GM21825 (cell line): Measurements from ENCODE around the gene NRBF2.
"Not testable (repeated sequence)": the region's sequence is repeated elsewhere in the genome, so short reads cannot be mapped to it uniquely, and the experiment has no call there.

Source experiments
- ATAC-seq: cut with Tn5 transposase; IDR thresholded peaks from one replicate; pipeline ENCODE4 v1.9.1; 2021; ENCODE audit warnings: mild to moderate bottlenecking, moderate library complexity; ENCODE audit not compliant: unreplicated experiment

NRBF2 gene

DNA sequence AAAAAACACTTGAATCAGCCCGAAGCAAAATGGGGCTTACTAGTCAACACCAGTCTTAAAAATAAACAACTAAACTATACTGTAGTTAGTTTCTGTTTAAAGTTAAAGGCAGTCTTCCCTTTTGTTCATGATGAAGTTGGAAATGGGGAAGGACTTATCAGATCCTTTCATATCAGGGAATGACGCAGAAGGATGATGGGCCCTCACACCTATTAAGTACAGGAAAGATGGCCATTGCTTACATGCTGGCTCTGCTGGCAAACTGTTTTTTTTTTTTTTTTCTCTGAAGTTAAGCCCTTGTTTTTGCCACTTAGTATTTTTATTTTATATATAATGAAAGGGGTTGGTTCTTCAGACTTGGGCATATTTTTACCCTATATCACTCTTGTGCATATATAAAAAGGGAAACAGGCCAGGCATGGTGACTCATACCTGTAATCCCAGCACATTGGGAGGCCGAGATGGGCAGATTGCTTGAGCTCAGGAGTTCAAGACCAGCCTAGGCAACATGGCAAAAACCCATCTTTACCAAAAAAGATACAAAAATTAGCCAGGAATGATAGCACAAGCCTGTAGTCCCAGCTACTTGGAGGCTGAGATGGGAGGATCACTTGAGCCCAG lies 16.6 kb upstream of the NRBF2 start:
- ATAC-seq, result no peak

DNA sequence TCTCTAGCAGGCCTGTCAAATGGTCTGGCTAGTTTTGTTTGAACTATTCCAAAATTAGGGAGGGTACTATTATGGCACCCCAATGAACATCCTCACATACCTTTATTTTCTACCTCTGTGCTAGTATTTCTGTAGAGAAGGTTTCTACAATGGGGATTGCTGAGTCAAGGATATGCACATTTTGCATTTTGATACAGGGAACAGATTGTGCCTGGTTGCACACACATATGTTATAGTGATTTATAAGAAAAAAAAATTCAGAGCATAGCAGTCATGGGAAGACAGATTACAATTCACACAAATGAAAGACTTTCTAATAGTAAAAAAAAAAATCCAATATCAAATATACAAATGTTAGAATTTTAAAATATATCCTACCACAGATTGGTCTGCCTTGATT lies 14.1 kb upstream of the NRBF2 start:
- ATAC-seq, result no peak

DNA sequence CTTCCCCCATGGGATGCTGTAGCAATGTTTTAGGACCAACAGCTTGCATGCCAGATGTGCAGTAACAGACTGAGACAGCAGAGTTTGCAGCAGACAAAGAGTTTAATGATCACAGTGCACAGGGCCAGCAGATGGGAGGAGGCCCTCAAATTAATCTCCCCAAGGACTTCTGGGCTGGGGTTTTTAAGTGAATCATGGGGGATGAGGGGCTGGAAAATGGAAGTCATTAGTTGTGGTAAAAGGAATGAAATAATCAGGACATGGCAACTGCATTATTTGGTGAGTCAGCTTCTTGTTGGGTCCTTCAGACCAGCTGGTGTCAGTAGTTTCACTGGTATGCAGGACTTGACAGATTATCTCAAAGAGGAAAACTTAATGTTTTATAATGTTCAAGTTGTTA lies 12.6 kb upstream of the NRBF2 start:
- no peak for ATAC-seq

DNA sequence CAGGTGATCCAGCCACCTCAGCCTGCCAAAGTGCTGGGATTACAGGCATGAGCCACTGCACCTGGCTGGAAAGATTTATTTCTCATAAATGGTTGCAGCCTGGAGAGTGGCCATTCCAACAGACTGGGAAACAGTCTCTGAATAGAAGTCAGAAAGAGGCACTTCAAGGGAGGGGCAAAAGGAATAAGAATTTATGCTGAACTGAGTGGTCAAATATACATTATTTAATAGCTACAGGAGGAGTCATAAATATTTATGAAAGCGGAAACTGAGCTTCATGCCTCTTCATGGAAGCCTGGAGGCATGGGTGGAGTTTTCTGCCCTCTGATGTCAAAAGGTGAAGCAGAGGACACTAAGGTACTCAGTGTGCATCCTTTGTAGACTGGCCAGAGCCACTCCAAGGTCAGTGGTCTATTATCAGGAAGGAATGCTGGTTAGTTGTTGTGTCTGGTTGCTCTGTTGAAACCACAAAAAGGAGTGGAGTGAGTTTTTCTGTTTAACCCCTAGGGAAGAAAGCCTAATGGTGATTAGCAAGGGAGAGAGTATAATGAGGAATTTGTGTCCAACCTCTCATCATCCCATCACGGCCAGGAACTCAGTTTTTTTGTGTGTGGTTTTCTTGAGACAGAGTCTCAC lies 9.3 kb upstream of the NRBF2 start:
- ATAC-seq, result no peak

DNA sequence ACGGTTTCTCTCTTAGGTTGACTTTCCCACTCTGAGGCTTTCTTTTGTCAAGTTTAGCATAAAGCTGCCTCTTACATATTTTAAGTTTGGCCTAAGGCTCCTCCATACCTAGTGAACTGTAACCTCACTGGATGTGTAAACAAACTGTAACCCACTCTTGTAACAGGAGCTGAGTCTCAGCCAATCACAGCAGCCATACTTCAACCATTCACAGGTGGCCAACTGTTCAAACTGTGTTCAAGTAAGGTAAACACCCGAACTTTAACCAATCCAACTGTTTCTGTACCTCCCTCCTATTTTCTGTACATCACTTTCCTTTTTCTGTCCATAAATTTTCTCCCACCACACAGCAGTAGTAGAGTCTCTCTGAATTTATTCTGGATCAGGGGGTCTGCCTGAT lies 7.7 kb upstream of the NRBF2 start:
- ATAC-seq, result no peak

DNA sequence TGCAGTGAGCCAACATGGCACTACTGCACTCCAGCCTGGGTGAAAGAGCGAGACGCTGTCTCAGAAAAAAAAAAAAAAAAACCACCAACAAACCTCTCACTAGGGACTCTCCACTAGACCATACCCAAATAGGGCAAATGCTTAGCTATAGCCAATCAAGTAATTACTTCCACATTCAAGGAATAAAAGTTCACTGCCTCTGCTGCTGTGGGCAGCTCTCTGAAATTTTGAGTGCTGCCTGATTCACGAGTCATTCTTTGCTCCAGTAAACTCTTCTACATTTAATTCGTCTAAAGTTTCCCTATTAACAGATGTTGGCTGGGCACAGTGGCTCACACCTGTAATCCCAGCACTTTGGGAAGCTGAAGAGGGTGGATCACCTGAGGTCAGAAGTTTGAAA lies 4.7 kb upstream of the NRBF2 start:
- ATAC-seq, result no peak

DNA sequence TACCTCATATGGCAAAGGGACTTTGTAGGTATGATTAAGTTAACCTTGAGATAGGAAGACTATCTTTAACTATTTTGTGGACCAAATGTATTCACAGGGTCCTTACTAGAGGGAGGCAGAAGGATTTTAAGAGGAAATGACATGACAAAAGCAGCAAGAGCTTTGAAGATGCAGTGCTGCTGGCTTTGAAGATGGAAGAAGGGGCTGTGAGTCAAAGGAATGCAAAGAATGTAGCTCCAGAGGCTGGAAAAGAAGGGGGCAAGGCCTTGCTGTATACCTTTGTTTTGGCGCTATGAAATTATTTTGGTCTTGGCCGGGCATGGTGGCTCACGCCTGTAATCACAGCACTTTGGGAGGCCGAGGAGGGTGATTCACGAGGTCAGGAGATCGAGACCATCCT lies 3.2 kb upstream of the NRBF2 start:
- ATAC-seq, result no peak

DNA sequence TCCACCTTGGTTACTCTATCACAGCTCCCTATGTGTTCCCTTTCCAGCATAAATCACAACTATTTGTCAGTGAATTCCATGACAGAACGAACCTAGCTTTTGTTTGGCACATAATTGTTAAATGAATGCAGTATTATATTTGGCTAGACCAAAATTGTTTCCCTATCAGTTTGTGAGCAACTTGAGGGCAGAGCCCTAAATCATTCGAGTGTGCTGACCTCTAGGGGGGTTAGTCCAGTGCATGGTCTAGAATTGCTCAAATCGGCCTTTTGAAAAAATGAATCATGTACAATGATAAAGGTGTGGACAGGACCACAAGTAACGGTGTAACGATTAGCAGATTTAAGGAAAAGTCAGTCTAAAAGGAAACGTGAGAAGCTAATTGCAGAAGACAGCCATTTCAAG lies 475 bp upstream of the NRBF2 start:
- ATAC-seq, result no peak

DNA sequence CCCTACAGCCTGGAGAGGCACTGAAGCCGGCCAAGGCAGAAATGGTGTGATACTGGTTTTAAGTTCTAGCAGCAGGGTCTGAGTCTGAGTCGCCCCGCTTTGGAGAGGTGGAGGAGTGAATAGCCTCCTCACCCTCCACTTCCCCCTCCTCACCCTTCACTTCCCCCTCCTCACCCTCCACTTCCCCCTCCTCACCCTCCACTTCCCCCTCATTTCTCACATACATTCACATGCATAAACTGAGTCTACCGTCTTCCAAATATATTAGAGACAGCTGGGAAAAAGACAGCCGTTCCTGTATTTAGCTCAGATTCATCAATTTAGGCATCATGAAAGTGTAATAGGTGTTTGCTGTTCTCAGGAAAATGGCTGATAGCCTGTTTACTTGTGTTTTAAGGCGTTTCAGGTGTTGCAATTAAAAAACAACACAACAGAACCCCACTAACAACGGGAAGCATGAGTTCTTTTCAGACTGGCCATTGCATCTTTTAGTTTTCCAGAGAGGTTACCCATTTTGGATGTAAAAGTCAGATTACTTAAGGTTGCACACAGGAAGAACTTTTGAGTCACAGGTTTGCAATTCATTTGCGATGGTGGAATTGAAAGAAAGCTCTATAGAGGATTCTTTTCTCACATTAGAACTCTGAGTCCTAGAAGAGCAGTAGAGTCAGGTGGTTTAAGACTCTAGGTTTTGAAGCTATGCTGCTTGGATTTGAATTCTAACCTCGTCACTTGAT lies 861 bp downstream of the NRBF2 start:
- ATAC-seq, result no peak

DNA sequence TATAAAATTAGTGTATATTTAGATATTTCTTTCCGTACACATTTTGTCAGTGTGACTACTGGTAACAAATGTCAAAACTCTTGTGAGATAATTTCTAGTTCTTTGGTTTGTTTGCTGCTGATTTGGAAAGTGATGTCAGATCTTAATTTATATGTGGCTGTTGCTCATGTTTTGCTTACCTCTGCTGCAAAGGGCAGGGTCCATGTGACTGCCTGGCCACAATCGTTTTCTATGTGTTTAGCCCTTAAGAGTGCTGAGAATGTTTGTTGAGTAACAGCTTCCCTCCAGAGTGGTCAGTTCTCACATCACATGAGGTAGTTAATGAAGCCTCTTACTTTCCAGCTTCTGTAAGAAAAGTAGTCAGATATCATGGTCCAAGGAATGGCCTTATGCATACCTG lies 4.2 kb downstream of the NRBF2 start:
- ATAC-seq, result no peak

DNA sequence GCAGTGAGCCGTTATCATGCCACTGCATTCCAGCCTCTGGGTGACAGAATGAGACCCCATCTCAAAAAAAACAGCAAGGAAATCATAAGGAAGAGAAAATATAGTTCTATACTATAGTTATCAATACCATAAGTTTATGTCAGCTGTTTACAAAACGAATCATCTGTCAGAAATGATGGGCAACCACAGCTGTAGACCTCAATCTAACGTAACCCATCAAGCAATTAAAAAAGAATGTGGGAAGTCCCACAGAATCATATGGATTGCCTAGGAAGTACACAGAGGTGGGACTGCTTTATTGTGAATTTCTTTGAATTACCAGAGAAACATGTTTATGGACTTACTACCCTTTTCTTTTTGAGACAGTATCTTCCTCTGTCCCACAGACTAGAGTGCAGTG lies 6.9 kb downstream of the NRBF2 start:
- no peak for ATAC-seq

DNA sequence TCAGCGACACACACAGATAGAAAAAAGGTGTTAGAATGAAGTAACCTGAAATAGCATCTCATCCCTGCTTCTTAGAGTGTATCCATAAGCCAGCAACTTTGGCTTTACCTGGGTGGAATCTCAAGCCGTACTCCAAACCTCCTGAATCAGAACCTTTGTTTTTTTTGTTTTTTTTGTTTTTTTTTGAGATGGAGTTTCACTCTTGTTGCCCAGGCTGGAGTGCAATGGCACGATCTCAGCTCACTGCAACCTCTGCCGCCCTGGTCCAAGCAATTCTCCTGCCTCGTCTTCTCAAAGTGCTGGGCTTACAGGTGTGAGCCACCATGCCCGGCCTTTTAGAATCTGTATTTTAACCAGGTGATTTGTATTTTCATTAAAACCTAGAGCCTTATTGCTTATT lies 9.0 kb downstream of the NRBF2 start:
- ATAC-seq, result no peak

DNA sequence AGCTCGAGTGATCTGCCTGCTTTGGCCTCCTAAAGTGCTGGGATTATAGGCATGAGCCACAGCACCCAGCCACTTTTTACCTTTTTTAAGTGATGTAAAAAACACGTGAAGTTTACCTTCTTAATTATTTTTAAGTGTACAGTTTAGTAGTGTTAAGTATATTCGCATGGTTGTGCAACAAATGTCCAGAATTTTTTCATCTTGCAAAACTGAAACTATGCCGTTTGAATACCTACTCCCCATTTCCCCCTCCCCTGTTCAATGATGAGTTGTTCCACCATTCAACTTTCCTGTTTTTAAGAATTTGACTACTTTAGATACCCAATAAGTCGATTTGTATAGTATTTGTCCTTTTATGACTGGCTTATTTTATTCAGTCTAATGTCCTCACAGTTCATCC lies 10.9 kb downstream of the NRBF2 start:
- ATAC-seq, result no peak

DNA sequence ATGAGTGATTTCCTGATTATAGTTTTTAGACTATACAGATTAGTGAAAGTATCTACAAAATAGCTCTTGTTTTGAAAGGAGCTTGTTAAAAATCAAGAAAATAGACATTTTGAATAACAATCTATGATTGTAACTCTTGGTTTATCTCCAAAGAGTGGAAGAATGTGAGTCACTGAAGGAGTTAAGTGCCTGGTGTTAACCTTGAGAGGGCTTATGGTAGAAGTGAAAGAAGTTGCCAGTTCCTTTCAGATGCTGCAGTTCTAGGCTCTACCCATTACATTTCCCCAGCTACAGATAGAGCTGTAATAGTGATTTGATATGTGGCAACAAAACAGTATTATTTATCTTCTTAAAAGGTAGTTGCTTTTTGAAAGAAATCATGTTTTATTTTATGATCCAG lies 12.7 kb downstream of the NRBF2 start:
- ATAC-seq, result no peak

DNA sequence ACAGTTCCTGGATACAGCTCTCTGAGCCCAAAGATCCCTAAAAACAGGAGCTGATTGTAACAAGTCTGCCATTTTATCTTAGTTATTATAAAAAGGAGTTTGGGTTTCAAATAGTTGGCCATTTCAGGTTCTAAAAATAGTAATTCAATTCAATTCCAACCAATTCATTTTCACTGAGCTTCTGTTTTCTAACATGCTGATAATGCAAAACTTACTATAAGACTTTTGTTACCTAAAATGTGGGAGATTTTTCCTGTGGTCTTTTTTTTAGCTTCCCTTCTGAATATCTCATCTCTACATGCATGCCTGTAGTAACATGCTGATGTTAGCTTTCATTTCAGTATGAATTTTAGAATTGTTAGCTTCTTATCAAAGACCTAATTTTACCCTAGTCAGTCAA lies 13.4 kb downstream of the NRBF2 start:
- no peak for ATAC-seq

DNA sequence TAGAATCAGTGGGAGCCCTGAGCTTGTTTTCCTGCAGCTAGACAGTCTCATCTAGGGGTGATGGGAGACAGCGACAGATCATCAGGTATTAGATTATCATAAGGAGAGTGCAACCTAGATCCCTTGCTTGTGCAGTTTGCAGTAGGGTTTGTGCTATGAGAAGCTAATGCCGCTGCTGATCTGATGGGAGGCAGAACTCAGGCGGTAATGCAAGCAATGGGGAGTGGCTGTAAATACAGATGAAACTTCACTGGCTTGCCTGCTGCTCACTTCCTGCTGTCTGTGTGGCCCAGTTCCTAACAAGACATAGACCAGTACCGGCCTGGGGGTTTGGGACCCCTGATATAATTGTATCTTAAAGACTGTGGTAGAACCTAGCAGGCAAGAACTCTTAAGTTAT lies 17.6 kb downstream of the NRBF2 start:
- ATAC-seq, result no peak

DNA sequence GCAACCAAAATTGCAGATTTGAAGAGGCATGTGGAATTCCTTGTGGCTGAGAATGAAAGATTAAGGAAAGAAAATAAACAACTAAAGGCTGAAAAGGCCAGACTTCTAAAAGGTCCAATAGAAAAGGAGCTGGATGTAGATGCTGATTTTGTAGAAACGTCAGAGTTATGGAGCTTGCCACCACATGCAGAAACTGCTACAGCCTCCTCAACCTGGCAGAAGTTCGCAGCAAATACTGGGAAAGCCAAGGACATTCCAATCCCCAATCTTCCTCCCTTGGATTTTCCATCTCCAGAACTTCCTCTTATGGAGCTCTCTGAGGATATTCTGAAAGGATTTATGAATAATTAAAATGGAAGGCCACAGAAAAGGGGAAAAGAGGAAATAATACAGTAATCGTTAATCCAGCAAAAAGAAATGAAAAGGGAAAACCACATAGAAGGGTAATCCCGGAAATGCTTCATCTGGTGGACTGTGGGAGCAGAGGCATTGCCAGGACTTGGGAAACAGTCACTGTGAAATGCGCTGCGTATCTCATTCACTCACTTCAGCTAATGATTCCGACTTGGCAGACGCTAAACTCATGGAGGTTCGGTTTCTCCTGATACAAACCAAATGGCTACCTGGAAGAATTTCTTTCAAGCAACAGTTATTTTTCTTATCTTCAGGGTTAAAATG lies 20.9 kb downstream of the NRBF2 start:
- not testable (repeated sequence) for ATAC-seq

DNA sequence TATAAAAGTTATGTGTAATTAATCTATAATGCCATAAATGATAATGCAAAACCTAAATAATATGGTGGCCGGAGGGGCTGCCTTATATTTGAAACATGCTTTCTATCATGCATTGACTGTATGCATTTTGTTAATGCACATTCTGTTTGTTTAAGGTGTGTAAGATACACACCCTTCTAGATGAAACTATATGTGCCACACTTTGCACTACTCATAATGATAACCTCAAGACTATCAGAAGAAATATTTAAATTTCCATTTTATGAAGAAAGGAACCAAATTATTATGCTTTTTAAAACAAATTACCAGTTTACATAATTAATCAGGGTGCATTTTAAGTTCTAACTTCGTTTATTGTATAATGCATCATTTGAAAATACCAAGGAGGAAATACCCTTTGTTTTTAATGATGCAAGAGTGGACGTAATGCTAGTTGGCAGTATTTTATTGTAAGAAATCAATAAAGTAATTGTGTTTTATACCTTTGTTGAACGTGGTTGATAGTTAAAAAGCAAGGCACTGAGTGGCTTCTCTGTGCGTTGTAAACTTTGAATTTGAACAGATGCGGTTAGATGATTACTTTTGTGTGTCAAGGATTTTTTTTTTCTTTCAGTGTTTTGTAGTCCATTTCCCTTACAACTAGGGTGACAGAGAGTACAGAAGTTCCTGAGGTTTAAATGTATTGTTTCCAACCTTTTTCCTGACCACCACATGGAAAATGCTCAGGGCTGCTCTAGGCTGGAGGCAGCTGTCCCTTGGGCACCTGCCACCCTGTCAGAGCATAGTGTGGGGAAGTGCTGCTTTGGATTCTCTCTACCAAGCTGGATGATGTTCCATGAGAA lies 21.6 kb downstream of the NRBF2 start:
- ATAC-seq, result no peak

DNA sequence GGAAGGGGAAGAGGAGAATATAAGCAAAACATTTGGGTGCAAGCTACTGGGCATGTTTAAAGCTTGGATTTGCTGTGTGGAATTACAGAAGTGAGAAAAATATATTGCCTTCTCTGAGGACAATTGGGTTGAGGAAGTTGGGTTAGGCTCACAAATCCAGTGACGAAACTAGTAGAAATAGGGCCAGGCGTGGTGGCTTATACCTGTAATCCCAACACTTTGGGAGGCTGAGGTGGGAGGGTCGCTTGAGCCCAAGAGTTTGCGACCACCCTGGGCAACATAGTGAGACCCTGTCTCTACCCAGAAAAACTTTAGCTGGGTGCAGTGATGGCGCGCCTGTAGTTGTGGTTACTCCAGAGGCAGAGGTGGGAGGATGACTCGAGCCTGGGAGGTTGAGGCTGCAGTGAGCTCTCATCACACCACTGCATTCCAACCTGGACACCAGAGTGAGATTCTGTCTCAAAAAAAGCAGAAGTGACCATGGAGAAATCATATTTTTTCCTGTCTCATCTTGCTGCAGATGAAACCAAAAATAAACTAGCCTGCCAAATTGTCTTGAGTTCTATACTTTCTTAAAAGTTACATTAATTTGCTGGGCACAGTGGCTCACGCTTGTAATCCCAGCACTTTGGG lies 22.4 kb downstream of the NRBF2 start:
- ATAC-seq, result no peak

DNA sequence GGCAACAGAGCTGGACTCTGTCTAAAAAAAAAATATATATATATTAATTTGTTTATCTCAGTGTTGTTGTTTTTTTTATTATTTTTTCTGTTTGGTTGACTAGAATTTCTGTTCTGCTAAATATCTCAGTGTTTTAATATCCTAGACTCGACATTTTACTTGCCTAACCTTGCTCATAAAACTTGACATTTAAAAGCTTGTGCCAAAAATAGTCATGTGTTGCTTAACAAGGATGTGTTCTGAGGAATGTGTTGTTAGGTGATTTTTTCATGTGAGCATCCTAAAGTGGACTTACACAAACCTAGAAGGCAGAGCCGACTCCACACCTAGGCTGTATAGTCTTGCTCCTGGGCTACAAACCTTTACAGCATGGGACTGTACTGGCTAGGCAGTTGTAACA lies 23.1 kb downstream of the NRBF2 start:
- no peak for ATAC-seq
